OCI-M1 (cell line): Measurements from ENCODE around the gene EVL.
"Not testable (repeated sequence)": the region's sequence is repeated elsewhere in the genome, so short reads cannot be mapped to it uniquely, and the experiment has no call there.

Source experiments
- DNase-seq: peaks from one replicate; lab custom pipeline; 2025; lab: John Stamatoyannopoulos, UW

The EVL gene, protein sequence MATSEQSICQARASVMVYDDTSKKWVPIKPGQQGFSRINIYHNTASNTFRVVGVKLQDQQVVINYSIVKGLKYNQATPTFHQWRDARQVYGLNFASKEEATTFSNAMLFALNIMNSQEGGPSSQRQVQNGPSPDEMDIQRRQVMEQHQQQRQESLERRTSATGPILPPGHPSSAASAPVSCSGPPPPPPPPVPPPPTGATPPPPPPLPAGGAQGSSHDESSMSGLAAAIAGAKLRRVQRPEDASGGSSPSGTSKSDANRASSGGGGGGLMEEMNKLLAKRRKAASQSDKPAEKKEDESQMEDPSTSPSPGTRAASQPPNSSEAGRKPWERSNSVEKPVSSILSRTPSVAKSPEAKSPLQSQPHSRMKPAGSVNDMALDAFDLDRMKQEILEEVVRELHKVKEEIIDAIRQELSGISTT

DNA sequence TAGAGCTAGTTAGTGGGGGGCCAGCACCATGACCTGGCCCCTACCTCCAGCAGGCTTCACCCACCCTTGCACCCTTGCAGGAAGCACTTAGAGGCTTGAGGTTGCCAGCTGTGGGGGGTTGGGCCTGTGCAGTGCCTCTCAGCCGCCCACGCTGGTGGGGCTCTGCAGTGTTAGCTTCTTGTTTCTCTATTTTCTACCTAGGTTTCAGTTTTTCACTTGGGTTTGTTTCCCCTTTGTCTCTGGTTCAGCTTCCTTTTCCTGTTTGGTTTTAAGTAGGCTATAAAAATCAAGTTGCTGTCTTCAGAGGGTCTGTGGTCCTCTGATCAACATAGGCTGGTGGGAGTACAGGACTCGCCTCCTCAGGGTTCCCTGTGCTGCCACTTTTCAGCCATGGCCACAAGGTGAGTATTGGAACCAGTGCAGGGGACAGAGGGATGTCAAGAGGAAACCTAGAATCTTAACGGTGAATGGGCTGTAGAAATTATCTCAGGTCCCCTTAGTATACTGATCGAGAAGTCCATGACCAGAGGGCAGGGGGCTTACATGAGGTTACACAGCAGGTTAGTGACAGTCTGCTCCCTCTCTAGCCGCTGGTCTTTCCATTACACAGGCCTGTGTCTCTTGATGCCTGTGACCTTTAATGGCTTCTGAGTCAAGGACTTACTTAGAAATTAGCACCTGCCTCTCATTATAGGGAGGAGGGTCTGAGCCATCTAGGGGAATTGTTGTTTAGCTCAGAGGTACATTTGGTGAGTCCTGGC lies at the start of gene EVL:
EVL (plus strand) TSS at position 312 of the 761 bp plus-strand sequence; CDS start at position 391, 79 bp downstream.
- DNase-seq: no peak

DNA sequence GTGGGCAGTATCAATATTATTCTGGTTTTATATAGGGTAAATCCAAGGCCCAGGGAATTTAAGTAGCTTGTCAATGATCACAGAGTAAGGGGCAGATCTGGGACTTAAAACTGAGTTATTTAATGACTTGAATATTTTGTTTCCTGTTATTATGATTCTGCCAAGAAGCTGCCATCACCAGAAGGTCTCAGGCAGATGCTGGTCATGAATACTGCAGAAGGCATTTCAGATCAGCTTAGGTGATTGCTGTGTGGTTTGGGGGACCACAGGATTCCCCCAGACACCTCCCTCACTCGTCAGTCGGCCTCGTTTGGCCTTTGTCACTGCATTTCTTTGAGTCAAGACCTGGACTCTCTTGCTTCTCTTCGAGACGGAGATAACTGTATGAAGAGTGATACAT lies 47.7 kb upstream of the EVL start:
- no peak for DNase-seq

GRCh38 chr14:100018054-100018453 lies 47.2 kb upstream of the EVL start:
- no peak for DNase-seq

DNA sequence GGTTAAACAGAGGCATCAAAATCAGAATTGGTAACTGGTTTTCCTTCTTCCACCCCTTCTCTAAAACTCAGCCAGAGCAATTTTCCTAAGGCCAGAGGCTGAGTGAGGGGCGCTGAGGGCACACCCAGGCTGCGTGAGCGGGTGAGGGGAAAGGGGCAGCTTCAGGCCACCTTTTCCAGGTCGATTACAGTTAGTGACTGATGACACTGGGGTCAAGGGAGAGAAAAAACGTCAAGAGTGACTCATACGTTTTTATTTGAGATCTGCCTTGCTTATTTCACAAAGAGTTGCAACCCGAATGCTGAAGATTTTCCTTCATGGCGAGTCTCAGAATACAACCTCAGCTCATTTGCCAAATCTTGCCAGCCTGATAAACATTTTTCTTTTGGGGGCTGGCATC lies 46.7 kb upstream of the EVL start:
- no peak for DNase-seq

DNA sequence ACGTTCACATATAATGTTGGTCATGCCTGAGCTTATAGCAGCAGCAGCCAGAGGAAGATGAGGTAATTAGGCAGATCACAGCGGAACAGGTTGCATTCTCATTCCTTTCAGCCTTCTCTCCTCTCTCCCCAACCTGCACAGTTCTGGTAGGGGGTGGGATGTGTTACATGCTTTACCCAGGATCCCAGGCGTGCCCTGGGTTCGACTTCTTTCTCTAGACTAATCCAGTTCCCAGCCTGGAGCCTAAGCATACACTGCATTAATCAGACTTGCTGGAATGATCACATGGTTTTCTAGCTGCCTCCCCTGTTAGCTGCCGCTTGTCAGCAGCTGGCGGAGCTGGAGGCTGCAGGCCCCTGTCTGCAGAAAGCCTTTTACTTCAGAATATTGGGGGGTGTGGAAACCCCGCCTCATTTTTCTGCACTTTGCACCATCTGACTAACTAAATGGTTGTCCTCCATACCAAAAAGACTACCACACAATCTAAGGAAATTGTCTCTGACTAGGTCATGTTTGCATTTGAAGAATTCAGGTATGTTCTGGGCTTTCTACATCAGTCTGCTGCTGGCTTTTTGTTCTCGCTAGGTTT lies 46.0 kb upstream of the EVL start:
- no peak for DNase-seq

DNA sequence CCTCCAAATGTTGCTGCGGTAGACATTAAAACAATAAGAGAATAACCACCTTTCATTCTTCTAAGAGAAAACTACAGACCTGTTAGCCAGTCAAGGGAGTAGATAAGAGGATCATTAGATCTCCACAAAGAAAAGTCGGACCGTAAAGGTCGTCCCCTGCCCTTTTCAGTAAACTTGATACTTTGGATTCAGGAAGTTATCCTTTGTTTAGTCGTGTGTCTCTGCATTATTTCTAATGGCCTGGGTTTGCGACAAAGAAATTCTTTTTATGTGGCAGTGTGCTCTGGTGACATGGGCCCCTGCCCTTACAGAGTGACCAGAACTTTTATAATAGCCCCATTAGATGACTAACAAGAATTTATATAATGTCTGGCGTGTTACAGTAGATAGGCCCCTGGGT lies 44.6 kb upstream of the EVL start:
- DNase-seq: no peak

DNA sequence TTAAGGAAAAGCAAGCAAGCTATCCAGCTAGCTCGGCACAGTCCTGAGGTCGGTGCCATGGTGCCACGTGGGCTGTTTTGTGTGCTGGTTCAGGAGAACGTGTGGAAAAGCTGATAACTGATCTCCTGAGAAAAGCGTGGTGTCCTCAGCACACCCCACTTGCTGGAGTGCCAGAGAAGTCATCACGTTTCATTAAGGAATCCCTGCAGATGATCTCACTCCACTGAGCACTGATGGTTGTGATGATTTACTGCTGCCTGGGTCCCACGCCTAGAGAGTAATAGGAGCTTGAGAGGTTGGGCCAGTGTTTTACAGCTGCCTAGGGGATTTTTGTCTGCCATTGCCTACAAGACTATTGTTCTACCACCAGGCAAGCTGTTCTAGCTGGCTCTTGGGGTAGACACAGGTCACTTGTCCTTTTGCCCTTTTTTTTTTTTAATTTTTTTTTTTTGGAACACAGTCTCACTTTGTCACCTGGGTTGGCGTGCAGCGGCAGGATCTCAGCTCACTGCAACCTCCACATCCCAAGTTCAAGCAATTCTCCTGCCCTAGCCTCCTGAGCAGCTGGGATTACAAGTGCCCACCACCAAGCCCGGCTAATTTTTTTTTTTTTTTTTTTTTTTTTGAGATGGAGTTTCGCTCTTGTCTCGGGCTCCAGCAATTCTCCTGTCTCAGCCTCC lies 42.3 kb upstream of the EVL start:
- no peak for DNase-seq

DNA sequence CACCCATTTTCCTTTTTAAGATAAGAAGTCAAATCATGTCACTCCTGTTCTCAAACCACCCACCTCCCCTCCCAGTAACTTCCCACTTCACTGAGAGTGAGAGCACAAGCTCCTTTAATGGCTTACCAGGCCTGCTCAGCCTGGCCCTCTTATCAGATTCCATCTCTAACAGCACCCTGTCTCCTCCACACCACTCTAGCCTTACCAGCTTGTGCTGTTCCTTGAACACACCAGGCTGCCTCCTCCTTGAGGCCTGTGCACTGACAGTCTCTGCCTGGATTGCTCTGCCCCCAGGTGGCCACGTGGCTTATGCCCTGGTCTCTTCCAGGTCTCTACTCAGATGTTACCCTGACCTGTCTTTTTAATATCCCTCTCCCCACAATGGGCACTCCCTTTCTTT lies 40.1 kb upstream of the EVL start:
- DNase-seq: peak; percentile 75

GRCh38 chr14:100027771-100028490 lies 37.3 kb upstream of the EVL start:
- no peak for DNase-seq

- DNase-seq: no peak
These were observed 36.1 kb upstream of the EVL start for GRCh38 chr14:100028990-100029677.

DNA sequence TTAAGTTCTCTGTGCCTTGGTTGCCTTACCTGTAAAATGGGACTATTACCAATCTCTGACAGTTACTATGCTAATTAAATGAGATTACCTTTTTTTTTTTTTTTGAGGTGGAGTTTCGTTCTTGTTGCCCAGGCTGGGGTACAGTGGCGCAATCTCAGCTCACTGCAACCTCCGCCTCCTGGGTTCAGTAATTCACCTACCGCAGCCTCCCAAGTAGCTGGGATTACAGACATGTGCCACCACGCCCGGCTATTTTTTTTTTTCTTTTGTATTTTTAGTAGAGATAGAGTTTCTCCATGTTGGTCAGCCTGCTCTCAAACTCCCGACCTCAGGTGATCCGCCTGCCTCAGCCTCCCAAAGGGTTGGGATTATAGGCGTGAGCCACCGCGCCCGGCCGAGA lies 35.2 kb upstream of the EVL start:
- DNase-seq: not testable (repeated sequence)

DNA sequence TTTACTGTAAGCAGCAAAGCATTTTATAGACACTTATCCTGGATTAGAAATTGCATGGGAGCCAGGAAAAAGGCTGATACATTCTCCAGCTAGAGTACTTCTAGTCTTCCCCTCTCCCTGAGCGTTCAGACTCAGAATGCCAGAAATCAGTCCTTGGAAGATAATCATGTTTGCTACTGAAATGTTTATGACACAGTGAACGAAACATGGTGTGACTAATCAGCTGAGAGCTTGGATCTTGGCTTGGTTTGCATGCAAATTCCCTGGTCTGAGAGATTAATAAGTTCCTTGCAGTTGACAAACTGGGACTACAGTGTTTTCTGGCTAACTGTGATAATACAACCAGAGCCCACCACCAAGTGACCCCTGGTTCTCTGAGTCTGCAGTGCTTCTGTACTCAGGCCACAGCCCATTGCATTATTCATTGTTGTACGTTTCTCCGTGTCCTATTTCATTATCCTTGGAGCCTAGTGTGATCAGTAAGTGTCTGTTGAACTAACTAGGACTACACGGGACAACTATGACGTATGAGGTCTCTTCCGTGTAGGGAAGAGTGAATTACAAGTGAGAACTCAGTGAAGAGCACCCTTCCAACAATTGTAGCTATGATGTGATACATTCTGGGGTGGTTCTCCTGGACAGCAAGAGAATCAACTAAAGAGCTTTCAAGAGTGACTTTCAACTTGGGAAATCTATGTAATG lies 34.6 kb upstream of the EVL start:
- no peak for DNase-seq

GRCh38 chr14:100031506-100032281 lies 33.5 kb upstream of the EVL start:
- DNase-seq: no peak

GRCh38 chr14:100032738-100033137 lies 32.5 kb upstream of the EVL start:
- no peak for DNase-seq

GRCh38 chr14:100033347-100034075 lies 31.7 kb upstream of the EVL start:
- DNase-seq: no peak

DNA sequence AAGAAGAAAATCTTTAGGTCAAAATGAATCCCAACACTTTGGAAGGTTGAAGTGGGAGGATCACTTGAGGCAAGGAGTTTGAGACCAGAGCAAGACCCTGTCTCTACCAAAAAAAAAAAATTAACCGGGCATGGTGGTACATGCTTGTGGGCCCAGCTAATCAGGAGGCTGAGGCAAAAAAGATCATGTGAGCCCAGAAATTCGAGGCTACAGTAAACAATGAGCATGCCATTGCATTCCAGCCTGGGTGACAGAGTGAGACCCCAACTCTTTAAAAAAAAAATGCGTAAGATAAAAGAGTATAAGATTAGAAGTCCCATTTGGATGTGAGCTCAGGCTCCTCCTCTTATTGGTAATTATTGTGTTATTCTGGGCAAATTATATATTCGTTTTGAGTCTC lies 30.8 kb upstream of the EVL start:
- DNase-seq: no peak

GRCh38 chr14:100034961-100035500 lies 30.2 kb upstream of the EVL start:
- no peak for DNase-seq

DNA sequence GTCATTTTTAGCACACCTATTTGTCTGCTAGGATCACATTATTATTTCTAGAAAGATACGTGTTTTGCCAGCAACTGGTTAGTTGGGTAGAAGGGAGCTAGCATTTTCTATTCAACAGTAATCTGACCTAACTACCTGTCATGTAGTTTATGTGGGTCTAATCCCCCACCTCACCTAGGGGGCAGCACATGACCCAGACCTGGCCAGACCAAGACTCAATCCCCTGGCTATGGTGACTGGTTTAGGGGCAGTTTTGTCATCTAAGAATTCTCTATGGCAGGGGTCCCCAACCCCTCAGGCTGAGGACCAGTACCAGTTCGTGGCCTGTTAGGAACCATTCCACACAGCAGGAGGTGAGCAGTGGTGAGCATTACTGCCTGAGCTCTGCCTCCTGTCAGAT lies 29.5 kb upstream of the EVL start:
- no peak for DNase-seq

DNA sequence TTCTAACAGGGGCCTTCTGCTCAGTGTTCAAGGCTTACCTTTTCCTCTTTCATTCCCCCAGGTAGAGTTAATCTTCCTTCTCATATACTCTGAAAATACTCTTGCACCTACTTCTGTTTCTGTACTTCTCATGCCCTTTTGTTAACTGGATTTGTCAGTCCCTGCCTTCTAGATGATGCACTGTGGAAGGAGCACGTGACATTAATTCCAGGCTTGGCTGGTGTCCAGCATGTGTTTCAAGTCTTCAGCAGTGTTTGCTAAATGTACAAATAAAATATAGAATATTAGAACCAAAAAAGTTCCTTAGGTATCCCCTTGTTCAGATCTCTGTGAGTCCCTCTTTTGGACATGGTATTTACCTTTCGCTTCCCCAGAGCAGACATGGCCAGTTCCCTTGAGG lies 27.9 kb upstream of the EVL start:
- DNase-seq: no peak
